ENCODE results near the gene FIBCD1.

FIBCD1 gene

GRCh38 chr9:130884542-130885483, 54.2 kb downstream of the FIBCD1 start:
- no peak for TF ChIP-seq CTCF (IDR thresholded peaks at IDR 0.05; ENCODE audit: low read depth, low read length)
- H3K4me3 ChIP-seq (replicated peaks in 1 of 2; ENCODE audit: low read depth in 2 of 2, low read length in 2 of 2): no peak overlapping the region

GRCh38 chr9:130884111-130884531, 54.9 kb downstream of the FIBCD1 start:
- no peak for TF ChIP-seq CTCF (IDR thresholded peaks at IDR 0.05; ENCODE audit: low read depth, low read length)
- no peak for DNase-seq (ENCODE audit: low read depth in 2 of 2)
- no peak overlapping the region for H3K4me3 ChIP-seq (replicated peaks in 1 of 2; ENCODE audit: low read depth in 2 of 2, low read length in 2 of 2)

More at GRCh38 chr9:130884542-130885483, 54.2 kb downstream of the FIBCD1 start:
- no peak for DNase-seq (ENCODE audit: low read depth in 2 of 2)

- DNase-seq (ENCODE audit: low read depth in 2 of 2): no peak
- no peak for TF ChIP-seq CTCF (IDR thresholded peaks at IDR 0.05; ENCODE audit: low read depth, low read length)
These were observed 55.6 kb downstream of the FIBCD1 start for GRCh38 chr9:130883479-130883878.

GRCh38 chr9:130882696-130883225, 56.3 kb downstream of the FIBCD1 start:
- no peak for TF ChIP-seq CTCF (IDR thresholded peaks at IDR 0.05; ENCODE audit: low read depth, low read length)
- H3K4me3 ChIP-seq (replicated peaks in 1 of 2; ENCODE audit: low read depth in 2 of 2, low read length in 2 of 2): no peak overlapping the region
- no peak for DNase-seq (ENCODE audit: low read depth in 2 of 2)

More at GRCh38 chr9:130883479-130883878, 55.6 kb downstream of the FIBCD1 start:
- H3K4me3 ChIP-seq (replicated peaks in 1 of 2; ENCODE audit: low read depth in 2 of 2, low read length in 2 of 2): no peak overlapping the region

- no peak for TF ChIP-seq CTCF (IDR thresholded peaks at IDR 0.05; ENCODE audit: low read depth, low read length)
- no peak overlapping the region for H3K4me3 ChIP-seq (replicated peaks in 1 of 2; ENCODE audit: low read depth in 2 of 2, low read length in 2 of 2)
- DNase-seq (ENCODE audit: low read depth in 2 of 2): no peak
These were observed 57.5 kb downstream of the FIBCD1 start for GRCh38 chr9:130881516-130881915.

GRCh38 chr9:130880599-130881220, 58.3 kb downstream of the FIBCD1 start:
- no peak for TF ChIP-seq CTCF (IDR thresholded peaks at IDR 0.05; ENCODE audit: low read depth, low read length)
- H3K4me3 ChIP-seq (replicated peaks in 1 of 2; ENCODE audit: low read depth in 2 of 2, low read length in 2 of 2): no peak overlapping the region
- no peak for DNase-seq (ENCODE audit: low read depth in 2 of 2)

Measured in cardiac fibroblast (primary cell).